Keratinocyte (primary cell): ENCODE data around the gene LETMD1. TPM values are rescaled to one million over a fixed set of nuclear protein-coding genes. Genes with fewer than 3 reads are reported as not detected.

Experiments
- DNase-seq: peaks from one replicate; pipeline ENCODE4 v3.0.0-alpha.2; 2011; ENCODE audit warnings: low read depth, missing footprints, low spot score
- FAIRE-seq: peaks from 2 replicates; lab custom pipeline; 2011; peaks lifted over from hg19 to GRCh38; lab: Jason Lieb, UNC
- H2AFZ ChIP-seq: 2 replicates; pipeline ENCODE4 v1.6.0; 2012; ENCODE audit warnings: low read length, control low read depth, inconsistent platforms; ENCODE audit not compliant: control insufficient read depth
- H3K27ac ChIP-seq: 2 replicates; pipeline ENCODE4 v1.5.1; 2011; ENCODE audit warnings: low read length; ENCODE audit not compliant: control insufficient read depth, insufficient read depth
- H3K27me3 ChIP-seq: 3 replicates; pipeline ENCODE4 v1.6.0; 2011; ENCODE audit warnings: low read length; ENCODE audit not compliant: control insufficient read depth, insufficient read depth; ENCODE audit errors: extremely low read depth
- H3K36me3 ChIP-seq, 2 experiments: 2 replicates in 1 of 2; 3 replicates in 1 of 2; pipeline ENCODE4 v1.5.1; 2011; ENCODE audit warnings: low read length in 2 of 2, mild to moderate bottlenecking in 1 of 2; ENCODE audit not compliant: control insufficient read depth in 2 of 2, insufficient read depth in 2 of 2; ENCODE audit errors: extremely low read depth in 1 of 2
- H3K4me1 ChIP-seq: 3 replicates; pipeline ENCODE4 v1.5.1; 2011; ENCODE audit warnings: low read length; ENCODE audit not compliant: control insufficient read depth, insufficient read depth; ENCODE audit errors: extremely low read depth
- H3K4me2 ChIP-seq: 3 replicates; pipeline ENCODE4 v1.6.0; 2011; ENCODE audit warnings: low read depth, low read length; ENCODE audit not compliant: control insufficient read depth, insufficient read depth; ENCODE audit errors: extremely low read depth
- H3K4me3 ChIP-seq, 3 experiments: fragments of 200-600 bp in 1 of 3; sonication (generic) in 1 of 3; 2 replicates in 2 of 3; 3 replicates in 1 of 3; pipeline ENCODE4 v1.5.1; 2011 to 2016; ENCODE audit warnings: low read length in 3 of 3, mild to moderate bottlenecking in 3 of 3, control low read depth in 2 of 3, inconsistent platforms in 1 of 3, low read depth in 1 of 3, mixed read lengths in 1 of 3, mixed run types in 1 of 3, moderate library complexity in 1 of 3; ENCODE audit not compliant: control insufficient read depth in 2 of 3, insufficient read depth in 2 of 3; ENCODE audit errors: extremely low read depth in 1 of 3
- H3K79me2 ChIP-seq: 2 replicates; pipeline ENCODE4 v1.6.0; 2012; ENCODE audit warnings: low read length; ENCODE audit not compliant: control insufficient read depth, insufficient read depth
- H3K9ac ChIP-seq: 3 replicates; pipeline ENCODE4 v1.6.0; 2011; ENCODE audit warnings: low read length; ENCODE audit not compliant: control insufficient read depth, insufficient read depth; ENCODE audit errors: extremely low read depth
- H3K9me1 ChIP-seq: 3 replicates; pipeline ENCODE4 v1.6.0; 2011; ENCODE audit warnings: low read length; ENCODE audit not compliant: control insufficient read depth, insufficient read depth; ENCODE audit errors: extremely low read depth
- H3K9me3 ChIP-seq: 2 replicates; pipeline ENCODE4 v1.5.1; 2012; ENCODE audit warnings: low read depth, low read length; ENCODE audit not compliant: control insufficient read depth
- H4K20me1 ChIP-seq: 3 replicates; pipeline ENCODE4 v1.6.0; 2011; ENCODE audit warnings: low read length; ENCODE audit not compliant: control insufficient read depth, insufficient read depth; ENCODE audit errors: extremely low read depth
- EZH2 ChIP-seq: IDR thresholded peaks from one replicate; pipeline ENCODE4 v1.6.1; 2012; ENCODE audit warnings: inconsistent platforms, mild to moderate bottlenecking, low read length, moderate library complexity
- dilution Hi-C: fragments of 300-500 bp; cut with MboI; formaldehyde crosslinking; loops from one replicate; pipeline ENCODE4 v1.7.0; 2020; ENCODE audit warnings: low sequenced_read_pairs; ENCODE audit not compliant: extremely low pct_ligation_motif_present
- polyA plus RNA-seq, 5 experiments: library from polyadenylated mRNA; depleted of rRNA in 3 of 5; stranded (reverse) in 3 of 5; stranded (forward) in 1 of 5; unstranded in 1 of 5; fragments of >200 nt; gene quantifications; 1 replicate in 1 of 5; 2 replicates in 3 of 5; 3 replicates in 1 of 5; pipeline versions ENCODE4 v1.2.1 to v1.2.3, GENCODE V29; 2011 to 2012; ENCODE audit warnings: missing spikeins in 2 of 5, low read depth in 1 of 5, low replicate concordance in 1 of 5
- TF ChIP-seq, protein P1 (sequence below), 3 experiments: IDR thresholded peaks in 1 of 3; conservative IDR thresholded peaks in 1 of 3; optimal IDR thresholded peaks in 1 of 3; 2 replicates in 2 of 3; 3 replicates in 1 of 3; pipeline versions ENCODE3 to v1.5.1; 2011; ENCODE audit warnings: low read length in 3 of 3, mild to moderate bottlenecking in 3 of 3, moderate library complexity in 2 of 3, control low read depth in 1 of 3, inconsistent platforms in 1 of 3; ENCODE audit not compliant: insufficient read depth in 2 of 3; ENCODE audit errors: extremely low read depth in 1 of 3

LETMD1 gene
- polyA plus RNA-seq, 1 donor (not counting 4 experiments of a cell fraction or from before 2014, with no cell fraction given) = 51.1 TPM

DNA sequence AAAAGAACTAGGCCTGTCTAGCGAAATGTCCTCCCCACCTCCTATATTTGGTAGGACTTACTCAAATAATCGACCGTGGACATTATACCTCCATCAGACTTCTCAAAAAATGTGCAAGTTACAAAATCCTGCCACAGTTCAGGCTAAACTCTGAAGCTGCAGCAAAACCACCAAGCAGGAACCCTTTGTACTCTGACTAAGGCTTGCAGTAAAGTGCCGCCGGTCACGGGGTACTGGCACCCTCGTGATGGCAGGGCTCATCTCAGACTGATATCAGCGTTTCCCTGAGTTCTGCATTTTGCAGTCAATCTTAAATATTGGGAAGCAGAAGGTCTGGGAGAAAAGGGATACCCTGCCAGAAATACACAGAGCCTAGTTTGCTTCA, 39.1 kb upstream of the LETMD1 start:
- H3K79me2 ChIP-seq = peaks cover 5% of the 10 kb centered on the region
- H3K4me3 ChIP-seq = no peak overlapping the region
- DNase-seq (no peak), FAIRE-seq (no peak)
- no peak overlapping the region for H3K9ac ChIP-seq
- peaks cover 7 to 10% of the 10 kb centered on the region in 2 experiments for H3K36me3 ChIP-seq
- H3K4me2 ChIP-seq = no peak overlapping the region
- no peak overlapping the region for H3K27ac ChIP-seq
- H2AFZ ChIP-seq = no peak overlapping the region
- H3K9me1 ChIP-seq = no peaks in the 10 kb centered on the region
- H3K4me1 ChIP-seq = peaks cover 15% of the 10 kb centered on the region
- no peak for TF ChIP-seq EZH2
- TF ChIP-seq, protein P1, sequence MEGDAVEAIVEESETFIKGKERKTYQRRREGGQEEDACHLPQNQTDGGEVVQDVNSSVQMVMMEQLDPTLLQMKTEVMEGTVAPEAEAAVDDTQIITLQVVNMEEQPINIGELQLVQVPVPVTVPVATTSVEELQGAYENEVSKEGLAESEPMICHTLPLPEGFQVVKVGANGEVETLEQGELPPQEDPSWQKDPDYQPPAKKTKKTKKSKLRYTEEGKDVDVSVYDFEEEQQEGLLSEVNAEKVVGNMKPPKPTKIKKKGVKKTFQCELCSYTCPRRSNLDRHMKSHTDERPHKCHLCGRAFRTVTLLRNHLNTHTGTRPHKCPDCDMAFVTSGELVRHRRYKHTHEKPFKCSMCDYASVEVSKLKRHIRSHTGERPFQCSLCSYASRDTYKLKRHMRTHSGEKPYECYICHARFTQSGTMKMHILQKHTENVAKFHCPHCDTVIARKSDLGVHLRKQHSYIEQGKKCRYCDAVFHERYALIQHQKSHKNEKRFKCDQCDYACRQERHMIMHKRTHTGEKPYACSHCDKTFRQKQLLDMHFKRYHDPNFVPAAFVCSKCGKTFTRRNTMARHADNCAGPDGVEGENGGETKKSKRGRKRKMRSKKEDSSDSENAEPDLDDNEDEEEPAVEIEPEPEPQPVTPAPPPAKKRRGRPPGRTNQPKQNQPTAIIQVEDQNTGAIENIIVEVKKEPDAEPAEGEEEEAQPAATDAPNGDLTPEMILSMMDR (optimal IDR thresholded peaks at IDR 0.05 in 1 of 3, IDR thresholded peaks at IDR 0.05 in 1 of 3, conservative IDR thresholded peaks at IDR 0.05 in 1 of 3; ENCODE audit: extremely low read depth in 1 of 3, insufficient read depth in 2 of 3, low read length in 3 of 3) = no peak
- no peaks in the 10 kb centered on the region for H3K27me3 ChIP-seq
- H4K20me1 ChIP-seq = no peaks in the 10 kb centered on the region
- dilution Hi-C loops = no loop called here
- H3K9me3 ChIP-seq = no peaks in the 10 kb centered on the region

DNA sequence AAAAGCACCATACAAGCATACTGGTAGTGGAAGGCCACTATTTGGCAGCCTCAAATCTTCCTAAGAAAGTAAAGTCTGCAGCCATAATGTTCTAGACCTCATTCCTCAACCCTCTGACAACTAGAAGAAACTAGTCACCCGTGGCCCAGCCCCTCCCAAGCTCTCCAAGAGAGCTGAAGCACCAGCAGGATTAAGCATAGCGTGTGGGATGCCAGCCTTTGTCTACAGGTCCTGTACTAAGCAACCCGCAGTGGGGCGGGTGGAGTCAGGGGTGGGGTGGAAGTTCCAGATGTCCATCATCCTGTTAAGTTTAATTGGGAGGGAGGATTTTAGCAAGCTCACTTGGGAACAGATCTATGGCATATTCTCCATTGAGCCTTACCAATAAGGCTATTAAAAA, 36.2 kb upstream of the LETMD1 start:
- Histone ChIP-seq H3K4me3 (no peak overlapping the region), H3K9me1 (no peaks in the 10 kb centered on the region), H3K9me3 (no peaks in the 10 kb centered on the region), H3K27me3 (no peaks in the 10 kb centered on the region), H3K79me2 (peaks cover 15% of the 10 kb centered on the region), H3K4me1 (peaks cover 15% of the 10 kb centered on the region), H3K36me3 (peaks cover 0 to 2% of the 10 kb centered on the region in 2 experiments), H4K20me1 (no peaks in the 10 kb centered on the region), H3K27ac (no peak overlapping the region), H3K4me2 (no peak overlapping the region), H3K9ac (no peak overlapping the region), H2AFZ (no peak overlapping the region)
- no peak for FAIRE-seq
- no peak for DNase-seq
- TF ChIP-seq, protein P1 (optimal IDR thresholded peaks at IDR 0.05 in 1 of 3, IDR thresholded peaks at IDR 0.05 in 1 of 3, conservative IDR thresholded peaks at IDR 0.05 in 1 of 3; ENCODE audit: extremely low read depth in 1 of 3, insufficient read depth in 2 of 3, low read length in 3 of 3) = no peak
- no peak for TF ChIP-seq EZH2
- dilution Hi-C loops = no loop called here
